GM18907 (cell line): Measurements from ENCODE around the gene ABAT.
"Not testable (repeated sequence)": the region's sequence is repeated elsewhere in the genome, so short reads cannot be mapped to it uniquely, and the experiment has no call there.

Experiments
- ATAC-seq: cut with Tn5 transposase; IDR thresholded peaks from one replicate; pipeline ENCODE4 v1.9.1; 2021; ENCODE audit warnings: mild to moderate bottlenecking, moderate library complexity; ENCODE audit not compliant: unreplicated experiment

The ABAT gene

DNA sequence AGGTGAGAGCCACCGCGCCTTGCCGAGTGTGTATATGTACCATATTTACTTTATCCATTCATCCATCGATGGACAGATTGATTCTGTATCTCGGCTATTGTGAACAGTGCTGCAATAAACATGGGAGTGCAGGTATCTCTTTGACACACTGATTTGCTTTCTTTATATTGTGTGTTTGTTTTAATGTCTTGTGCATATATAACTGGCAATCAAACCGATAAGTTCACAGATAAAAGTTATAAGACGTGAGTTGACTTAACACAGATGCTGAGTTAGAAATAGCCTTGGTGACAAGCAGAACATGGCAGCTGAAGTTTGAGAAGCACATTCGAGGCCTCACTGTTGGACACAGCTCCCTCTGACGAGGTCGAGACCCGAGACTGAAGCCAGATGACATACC, 99.8 kb downstream of the ABAT start:
- no peak for ATAC-seq

DNA sequence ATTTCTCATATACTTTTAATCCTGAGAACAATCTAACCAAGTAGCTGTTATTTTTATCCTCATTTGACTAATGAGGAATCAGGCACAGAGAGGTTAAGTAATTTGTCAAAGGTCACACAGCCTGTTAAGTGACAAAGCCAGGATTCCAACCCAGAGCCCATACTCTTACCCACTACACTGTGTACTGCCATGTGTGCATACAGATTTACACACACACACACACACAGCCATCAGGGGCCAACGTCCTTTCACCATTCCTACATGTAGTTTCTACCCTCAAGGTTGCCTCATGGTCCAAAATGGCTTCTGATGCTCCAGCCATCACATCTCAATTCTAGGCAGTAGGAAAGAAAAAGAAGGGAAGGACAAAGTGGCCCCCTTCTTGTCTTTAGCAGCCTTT, 100.9 kb downstream of the ABAT start:
- no peak for ATAC-seq

DNA sequence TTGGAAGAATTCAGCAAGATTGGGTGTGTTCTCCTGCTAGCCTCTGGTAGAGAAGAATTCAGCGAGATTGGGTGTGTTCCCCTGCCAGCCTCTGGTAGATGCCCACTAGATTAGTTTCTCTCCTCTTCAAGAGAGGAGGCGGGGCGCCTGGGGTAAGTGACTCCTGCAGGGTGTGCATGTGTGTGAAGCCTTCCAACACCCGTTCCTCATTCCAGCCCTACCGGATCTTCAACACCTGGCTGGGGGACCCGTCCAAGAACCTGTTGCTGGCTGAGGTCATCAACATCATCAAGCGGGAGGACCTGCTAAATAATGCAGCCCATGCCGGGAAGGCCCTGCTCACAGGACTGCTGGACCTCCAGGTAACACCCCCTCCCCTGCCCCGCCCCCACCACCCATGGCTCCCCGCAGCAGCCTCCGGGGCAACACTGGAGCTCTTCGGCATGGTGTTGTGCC, 101.7 kb downstream of the ABAT start:
- ATAC-seq = no peak

DNA sequence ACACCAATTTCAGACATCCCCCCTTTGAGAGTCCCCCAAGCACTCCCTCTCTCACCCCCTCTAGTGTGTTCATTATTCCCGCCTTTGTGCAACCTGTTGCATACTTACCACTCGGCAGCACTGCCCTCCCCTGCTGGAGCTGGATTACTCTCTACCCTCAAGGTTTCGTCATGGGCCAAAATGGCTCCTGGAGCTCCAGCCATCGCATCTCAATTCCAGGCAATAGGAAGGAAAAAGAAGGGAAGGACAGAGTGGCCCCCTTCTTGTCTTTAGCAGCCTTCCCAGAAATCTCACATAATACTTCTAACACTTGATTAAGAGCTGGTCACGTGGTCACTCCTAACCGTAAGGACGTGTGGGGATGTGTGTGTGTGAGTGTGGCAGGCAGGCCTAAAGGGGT, 102.8 kb downstream of the ABAT start:
- no peak for ATAC-seq

DNA sequence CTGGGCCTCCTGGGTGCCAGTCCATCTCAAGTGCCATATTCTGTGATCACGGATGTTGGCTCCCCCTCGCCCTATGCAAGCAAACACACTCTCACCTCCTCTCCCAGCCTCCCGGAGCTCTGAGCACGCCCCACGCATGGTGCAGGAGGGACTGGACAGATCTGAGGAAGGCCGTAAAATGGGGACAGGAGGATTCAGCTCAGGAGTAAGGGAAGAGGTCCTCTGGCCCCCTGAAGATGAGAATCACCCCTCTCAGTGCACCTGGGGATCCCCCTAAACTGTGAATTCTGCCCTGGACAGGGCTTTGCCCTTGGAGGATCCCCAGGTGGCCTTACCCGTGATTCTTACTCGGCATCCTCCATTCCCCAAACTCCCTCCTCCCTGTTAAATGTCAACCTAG, 107.4 kb downstream of the ABAT start:
- ATAC-seq = no peak

DNA sequence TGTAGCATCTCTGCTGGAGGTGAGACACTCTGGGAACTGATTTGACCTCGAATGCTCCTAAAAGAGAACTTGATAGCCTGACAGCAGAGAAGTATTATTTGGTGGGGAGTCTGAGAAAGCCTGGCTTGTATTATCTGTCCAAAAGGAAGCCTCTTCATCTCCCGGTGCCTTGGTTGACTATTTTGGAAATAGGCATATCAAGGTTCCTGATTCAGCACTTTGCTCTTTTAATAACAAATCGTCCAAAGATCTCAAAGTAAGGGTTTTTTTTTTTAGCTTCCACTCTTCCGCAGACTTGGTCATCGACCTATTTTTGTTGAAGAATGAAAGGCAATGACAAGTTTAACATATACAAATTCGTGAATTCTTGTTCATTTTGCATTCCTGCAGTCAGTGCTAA, 108.3 kb downstream of the ABAT start:
- no peak for ATAC-seq

DNA sequence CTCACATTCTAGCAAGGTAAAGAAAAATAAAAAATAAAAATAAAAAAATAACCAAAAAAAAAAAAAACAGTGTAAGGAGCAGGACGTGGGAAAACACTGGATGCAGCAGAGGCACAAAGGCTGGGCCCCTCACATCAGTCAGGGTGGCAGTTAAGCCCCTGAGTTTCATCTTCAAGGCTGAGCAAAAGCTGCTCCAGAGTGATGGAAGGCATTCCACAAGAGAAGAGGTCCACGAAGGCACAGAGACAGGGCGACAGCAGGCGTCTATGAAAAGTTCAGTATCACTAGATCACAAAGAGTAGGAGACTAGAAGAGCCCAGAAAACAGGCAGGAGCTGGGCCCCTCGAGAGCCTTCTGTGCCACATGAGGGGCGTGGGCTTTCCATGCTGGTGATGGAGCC, 111.0 kb downstream of the ABAT start:
- ATAC-seq = no peak

DNA sequence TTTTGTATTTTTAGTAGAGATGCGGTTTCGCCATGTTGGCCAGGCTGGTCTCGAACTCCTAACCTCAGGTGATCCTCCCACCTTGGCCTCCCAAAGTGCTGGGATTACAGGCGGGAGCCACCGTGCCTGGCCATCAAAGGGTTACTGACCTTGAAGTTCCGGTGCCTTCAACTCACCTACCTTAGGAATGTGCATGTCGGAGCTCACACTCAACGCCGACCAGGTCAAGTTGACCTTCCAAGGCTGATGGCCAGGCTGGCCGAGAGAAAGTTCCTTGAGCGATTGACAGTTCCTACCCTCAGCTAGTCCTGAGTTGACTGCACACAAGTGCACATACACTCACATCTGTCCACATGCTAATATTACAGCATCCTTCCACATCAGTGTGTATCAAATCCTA, 111.9 kb downstream of the ABAT start:
- ATAC-seq = not testable (repeated sequence)

DNA sequence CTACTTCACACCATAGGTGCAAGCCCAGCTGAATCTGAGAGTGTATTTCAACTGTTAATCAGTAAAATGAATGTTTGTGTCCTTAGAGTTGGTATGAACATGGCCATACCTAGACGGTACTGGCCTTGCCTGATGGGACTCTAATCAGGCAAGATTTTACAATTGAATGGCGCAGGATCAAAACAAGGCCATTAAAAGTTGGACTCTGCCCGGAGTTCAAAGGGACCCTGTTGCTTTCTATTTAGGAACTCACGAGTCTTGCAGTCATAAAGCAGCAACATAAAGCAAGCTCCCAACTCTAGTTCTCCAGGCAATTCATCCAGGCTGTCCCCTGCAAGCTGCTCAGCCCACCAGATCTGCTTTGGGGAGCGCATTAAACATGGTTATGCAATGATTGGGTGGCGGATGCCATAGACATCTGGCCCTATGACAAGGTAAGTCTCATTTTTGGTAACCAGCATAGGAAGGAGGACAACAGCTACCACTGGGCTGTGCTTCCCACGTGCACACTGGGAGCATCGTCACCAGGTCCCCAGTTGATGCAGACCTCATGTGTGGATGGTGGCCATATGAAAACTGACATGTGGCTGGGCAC, 114.3 kb downstream of the ABAT start:
- ATAC-seq = no peak

DNA sequence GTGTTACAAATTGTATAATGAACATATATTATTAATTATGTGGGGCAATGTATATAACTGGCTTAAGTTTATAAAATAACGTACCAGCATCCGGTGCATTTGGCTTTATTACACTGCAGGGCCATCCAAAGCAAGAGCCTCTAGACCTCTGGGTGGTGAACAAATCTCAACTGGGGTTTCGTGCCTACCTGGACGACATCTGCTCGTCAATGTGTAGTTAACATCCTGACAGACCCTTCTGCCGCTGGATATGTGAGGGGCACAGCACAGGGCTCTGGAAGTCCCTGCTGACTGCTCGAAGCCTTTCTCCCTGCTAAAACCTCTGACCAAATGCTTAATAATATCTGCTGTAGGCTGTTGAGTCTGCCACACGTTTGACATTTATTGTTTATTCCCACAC, 120.7 kb downstream of the ABAT start:
- ATAC-seq = no peak

DNA sequence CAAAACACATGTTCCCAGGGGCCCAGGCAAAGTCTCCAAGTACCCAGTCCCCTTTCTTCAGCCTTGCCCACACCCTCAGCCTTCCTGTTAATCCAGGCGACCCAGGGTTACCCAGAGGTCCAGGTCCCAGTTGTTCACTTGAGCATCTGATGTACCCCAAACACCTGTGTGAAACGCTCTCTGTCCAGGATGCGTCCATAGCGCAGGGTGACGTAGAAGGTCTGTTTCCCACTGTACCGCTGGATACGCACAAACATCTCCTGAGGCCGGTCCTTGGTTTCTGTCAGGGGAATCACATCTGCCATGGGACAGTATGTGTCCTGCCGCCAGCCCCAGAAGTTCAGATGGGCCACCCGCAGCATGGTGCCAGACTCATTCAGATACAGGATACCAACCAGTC, 121.4 kb downstream of the ABAT start:
- no peak for ATAC-seq

DNA sequence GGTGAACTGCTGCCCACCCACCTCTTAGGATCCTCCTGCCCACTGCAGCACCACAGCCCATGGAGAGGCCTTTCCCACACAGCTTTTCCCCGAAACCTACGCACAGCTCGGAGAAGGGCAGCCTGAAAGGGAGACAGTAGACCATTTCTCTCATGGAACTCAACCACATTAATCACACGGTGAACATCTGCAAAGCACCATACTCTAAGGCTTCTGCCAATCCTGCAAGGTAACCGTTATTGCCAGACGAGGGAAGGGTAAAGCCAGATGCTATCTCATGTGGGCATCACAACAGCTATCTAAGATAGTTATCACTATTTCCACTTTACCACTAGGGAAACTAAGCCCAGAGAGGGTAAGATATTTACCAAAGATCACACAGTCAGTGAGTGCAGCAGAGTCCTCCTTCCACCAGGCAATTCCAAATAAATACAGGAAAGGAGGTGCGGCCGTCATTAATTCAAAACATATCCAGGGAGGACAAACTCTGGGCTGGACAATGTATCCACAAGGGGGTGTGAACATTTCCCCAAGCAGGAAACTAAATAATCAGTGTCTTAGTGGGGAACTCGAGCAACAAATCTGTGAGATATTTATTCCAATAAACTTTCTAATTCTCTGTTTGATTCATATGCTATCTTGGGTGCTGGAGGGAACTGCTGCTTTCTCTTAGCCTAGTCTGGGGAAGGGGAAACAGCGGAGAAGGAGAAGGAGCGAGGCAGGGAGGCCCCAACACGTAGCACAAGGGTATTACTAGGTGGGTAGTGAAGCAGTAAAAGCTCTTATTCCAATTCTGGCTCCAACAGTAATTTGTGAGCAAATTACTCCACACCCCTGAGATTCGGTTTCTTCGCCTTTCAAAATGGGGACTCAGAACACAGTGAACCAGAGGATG, 122.3 kb downstream of the ABAT start:
- ATAC-seq = peak; percentile 0

DNA sequence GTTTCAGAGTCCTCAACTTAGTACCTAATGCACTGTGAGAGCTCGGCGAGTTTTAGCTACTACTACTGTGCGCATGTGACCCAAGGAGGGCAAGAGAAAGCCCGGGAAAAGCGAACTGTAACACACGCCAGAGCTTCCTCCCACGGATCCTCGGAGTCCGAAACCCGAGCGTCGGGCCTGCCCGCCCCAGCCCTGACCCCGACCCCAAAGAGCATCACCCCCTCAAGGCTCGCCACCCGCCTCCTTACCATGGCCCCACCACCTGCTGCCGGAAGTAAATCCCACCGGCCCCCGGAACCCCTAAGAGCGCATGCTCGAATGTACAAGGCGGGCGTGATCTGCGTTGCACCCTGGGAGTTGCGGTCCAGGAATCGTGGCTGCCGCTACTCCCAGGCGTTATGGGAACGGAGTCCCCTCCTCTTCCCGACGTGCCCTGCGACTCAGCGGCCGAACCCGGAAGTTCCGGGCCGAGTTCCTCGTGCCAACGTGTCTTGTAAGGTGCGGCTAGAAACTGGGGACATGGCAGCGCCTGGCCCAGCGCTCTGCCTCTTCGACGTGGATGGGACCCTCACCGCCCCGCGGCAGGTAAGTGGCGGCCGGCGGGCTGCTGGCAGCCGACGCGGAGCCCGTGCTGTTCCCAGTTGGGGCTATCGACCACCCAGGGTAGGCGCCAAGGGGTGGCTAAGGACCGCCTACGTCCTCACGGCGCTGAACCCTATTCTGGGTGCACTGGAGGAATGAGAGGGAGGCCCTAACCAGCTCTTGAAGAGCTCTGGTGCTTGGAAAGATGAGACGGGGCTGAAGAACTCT, 123.2 kb downstream of the ABAT start, which contains the start of the genes PMM2 and TMEM186:
Gene PMM2, plus strand, starts transcription at position 476 of the 810 bp plus-strand sequence. Its CDS starts 44 bp downstream, at position 520.
Gene TMEM186, minus strand, starts transcription at position 276 of the 810 bp plus-strand sequence. Its CDS starts 25 bp downstream, at position 251.
- peak; percentile 95 for ATAC-seq

DNA sequence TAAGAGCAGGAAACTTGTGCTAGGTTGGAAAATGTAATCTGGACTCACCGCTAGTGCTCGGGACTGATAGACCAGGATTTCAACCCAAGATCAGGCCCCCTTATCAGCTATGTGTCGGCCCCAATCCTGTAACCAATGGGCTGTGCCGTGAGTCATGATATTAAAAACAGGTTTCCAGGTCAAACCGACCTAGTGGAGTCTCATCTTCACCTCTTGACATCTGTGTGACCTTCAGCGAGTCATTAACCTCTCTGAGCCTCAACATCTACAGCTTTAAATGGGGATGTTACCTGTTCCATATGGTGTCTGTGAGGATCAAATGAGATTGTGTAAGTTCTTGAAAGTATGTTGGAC, 123.7 kb downstream of the ABAT start:
- ATAC-seq = peak; percentile 12

DNA sequence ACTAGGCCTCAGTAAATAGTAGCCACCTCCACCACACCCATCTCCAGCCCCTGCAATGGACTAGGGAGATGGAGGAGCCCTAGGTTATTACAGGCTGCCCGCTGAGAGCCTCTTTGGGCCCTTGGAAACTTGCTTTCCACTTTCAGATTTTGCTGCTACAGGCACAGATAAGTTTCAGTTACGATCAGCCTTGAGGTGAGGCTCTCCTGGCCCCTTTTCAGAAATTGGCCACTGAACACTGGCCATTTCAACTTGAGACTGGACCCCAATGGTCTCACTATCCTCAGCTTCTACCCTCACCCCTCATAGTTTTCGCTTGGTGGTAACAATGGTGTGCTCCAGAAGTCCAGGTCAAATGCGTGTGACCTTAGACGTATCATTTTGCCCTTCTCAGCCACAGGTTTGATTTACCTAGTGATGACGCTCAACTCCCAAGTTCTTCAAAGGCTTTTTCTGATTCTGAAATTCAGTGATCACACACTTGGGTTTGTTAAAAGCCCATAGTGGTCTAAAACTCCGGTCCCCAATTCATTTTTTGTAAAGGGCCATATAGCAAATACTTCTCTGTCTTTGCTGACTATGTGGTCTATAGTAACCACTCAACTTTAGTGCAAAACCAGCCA, 124.2 kb downstream of the ABAT start:
- no peak for ATAC-seq

DNA sequence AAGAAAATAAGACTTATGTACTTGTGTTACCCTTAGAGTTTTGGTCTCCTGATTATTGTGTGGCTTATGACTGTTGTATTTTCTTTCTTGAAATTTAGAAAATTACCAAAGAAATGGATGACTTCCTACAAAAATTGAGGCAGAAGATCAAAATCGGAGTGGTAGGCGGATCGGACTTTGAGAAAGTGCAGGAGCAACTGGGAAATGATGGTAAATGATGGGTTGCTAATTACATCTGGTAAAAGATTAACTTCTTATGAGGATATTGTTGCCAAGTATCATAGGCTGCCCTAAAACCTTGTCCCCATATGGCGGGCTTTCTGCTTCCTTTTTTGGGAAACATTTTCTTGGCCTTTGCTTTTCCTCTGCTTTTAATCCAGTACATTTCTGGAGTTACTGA, 127.3 kb downstream of the ABAT start:
- no peak for ATAC-seq

DNA sequence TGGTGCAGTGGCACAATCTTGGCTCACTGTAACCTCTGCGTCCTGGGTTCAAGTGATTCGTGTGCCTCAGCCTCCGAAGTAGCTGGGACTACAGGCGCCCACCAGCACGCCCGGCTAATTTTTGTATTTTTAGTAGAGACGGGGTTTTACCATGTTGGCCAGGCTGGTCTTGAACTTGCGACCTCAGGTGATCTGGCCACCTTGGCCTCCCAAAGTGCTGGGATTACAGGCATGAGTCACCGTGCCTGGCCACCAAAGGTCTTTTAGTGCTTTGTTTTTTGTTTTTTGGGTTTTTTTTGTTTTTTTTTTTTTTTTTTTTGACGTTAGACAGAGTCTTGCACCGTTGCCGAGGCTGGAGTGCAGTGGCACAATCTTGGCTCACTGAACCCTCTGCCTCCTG, 129.3 kb downstream of the ABAT start:
- not testable (repeated sequence) for ATAC-seq

DNA sequence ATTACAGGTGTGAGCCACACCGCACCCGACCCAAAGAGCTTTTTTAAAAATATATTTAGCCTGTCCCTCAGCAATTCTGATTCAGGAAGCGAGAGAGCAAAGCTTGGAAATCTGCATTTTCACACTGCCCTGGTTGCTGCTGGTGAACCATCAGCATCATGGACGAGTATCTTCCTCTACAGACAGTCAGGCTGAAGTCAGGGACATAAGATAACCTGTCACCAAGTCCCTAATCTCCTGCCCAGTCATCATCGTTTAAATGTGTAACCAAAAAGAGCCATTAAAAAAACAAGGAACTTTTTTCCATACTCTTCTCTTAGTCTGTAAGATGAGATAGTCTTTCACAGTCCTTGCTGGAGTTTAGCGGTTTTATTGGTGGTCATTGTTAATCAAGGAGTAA, 129.9 kb downstream of the ABAT start:
- no peak for ATAC-seq

DNA sequence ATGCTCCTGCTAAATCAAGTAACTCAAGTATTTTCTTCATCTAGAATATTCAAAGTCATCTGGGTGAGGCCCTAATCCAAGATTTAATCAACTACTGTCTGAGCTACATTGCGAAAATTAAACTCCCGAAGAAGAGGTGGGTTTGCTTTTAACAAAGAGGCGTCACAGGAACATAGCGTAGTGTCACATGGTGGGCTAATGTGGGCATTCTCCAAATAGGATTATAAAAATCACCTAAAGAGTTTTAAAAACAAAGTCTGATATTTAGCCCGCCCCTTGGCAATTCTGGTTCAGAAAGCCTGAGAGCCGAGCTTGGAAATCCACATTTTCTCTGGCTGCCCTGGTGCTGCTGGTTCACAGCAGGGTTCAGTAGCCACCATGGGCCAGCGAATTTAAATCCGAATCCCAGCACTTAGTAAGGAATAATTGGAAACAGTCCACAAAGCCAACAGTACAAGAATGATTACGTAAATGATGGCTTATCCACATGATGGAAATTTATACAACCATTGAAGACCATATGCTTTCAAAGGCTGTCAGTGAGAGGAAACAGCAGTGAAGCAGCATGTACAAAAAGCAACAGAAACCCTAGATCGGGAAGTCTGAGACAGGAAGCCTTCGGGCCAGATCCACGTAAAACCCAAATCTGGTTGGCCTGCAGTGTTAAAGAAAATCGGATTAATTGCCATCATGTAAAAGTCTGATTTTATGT, 132.0 kb downstream of the ABAT start:
- no peak for ATAC-seq

DNA sequence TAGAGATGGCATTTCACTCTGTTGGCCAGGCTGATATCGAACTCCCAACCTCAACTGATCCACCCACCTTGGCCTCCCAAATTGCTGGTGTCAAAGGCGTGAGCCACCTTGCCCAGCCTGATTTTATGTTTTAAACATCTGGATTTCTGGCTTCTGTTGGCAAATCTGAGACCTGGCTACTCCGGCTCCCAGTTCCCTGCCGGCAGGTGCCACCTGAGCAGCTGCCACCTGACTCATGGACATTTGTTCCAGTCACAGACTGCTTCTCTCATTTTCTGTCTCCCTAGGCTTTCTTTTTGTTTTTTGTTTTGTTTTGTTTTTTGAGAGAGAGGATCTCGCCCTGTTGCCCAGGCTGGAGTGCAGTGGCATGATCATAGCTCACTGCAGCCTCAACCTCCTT, 132.8 kb downstream of the ABAT start:
- no peak for ATAC-seq
